Measurements from ENCODE around the gene DCK. TPM values are rescaled to one million over a fixed set of nuclear protein-coding genes. Genes with fewer than 3 reads are reported as not detected.
"Not testable (repeated sequence)": the region's sequence is repeated elsewhere in the genome, so short reads cannot be mapped to it uniquely, and the experiment has no call there.

Gene DCK
- total RNA-seq, 2 experiments from 2014 or later = 90.1 to 146 TPM

GRCh38 chr4:70996018-70996360, 2.5 kb downstream of the DCK start:
- intact Hi-C loops (cut with micrococcal nuclease; ENCODE audit: unreplicated experiment) = loop anchor here (2.0 to 5.0 kb wide), 3 partner anchors 15 to 334 kb away; no protein-coding TSS in a partner anchor
- peaks cover 72% of the 10 kb centered on the region for H3K36me3 ChIP-seq (ENCODE audit: insufficient read depth, low read length)
- ChIA-PET CTCF (ENCODE audit: unreplicated experiment) (interaction anchor here (0.6 to 2.3 kb wide), 3 partner anchors 8 to 319 kb away, joined by 3 to 12 read pairs (median 5); no protein-coding TSS in a partner anchor), POLR2A (interaction anchor here (0.6 to 6.1 kb wide), 15 partner anchors 10 to 333 kb away, joined by 3 to 108 read pairs (median 5); partner anchors contain the start of genes JCHAIN and UTP3)
- H3K4me3 ChIP-seq (ENCODE audit: low read depth, low read length, poor library complexity, severe bottlenecking) = peak overlapping the region; percentile 92
- no peaks in the 10 kb centered on the region for H3K9me2 ChIP-seq (ENCODE audit: insufficient read depth, low read length)
- DNase-seq (ENCODE audit: low spot score) = peak; percentile 49
- H3K27ac ChIP-seq (ENCODE audit: low read depth, low read length, poor library complexity, severe bottlenecking) = peak overlapping the region; percentile 94
- peaks cover 90% of the 10 kb centered on the region for H3K79me2 ChIP-seq (ENCODE audit: insufficient read depth, low read depth, low read length)
- H3K4me2 ChIP-seq (ENCODE audit: low read length) = peak overlapping the region; percentile 91
- H3K9me3 ChIP-seq (ENCODE audit: low read length) = peaks cover 8% of the 10 kb centered on the region; the same call in 1 of the 2 replicates
- H2AFZ ChIP-seq (ENCODE audit: low read length) = no peak overlapping the region
- H4K20me1 ChIP-seq (ENCODE audit: insufficient read depth, low read length) = peaks cover 15% of the 10 kb centered on the region
- no TSS peak for BruUV-seq (replicated peaks)
- peaks cover 40% of the 10 kb centered on the region for H3K4me1 ChIP-seq (ENCODE audit: insufficient read depth, low read length, poor library complexity, severe bottlenecking)
- TF ChIP-seq EZH2phosphoT487 (IDR thresholded peaks at IDR 0.05; ENCODE audit: borderline replicate concordance, low read depth, low read length) (no peak), CTCF (conservative IDR thresholded peaks at IDR 0.05; ENCODE audit: low read length) (no peak)

- peak overlapping the region; percentile 92 for H3K4me3 ChIP-seq (ENCODE audit: low read depth, low read length, poor library complexity, severe bottlenecking)
- ChIA-PET CTCF (ENCODE audit: unreplicated experiment) (interaction anchor here (0.9 to 2.3 kb wide), 2 partner anchors 12 to 53 kb away, joined by 3 to 12 read pairs; no protein-coding TSS in a partner anchor), POLR2A (interaction anchor here (0.7 to 6.1 kb wide), 16 partner anchors 10 to 336 kb away, joined by 3 to 108 read pairs (median 5); partner anchors contain the start of genes JCHAIN and MOB1B)
- no peak overlapping the region for H2AFZ ChIP-seq (ENCODE audit: low read length)
- H3K79me2 ChIP-seq (ENCODE audit: insufficient read depth, low read depth, low read length) = peaks cover 97% of the 10 kb centered on the region
- BruUV-seq (replicated peaks) = no TSS peak
- H3K4me2 ChIP-seq (ENCODE audit: low read length) = peak overlapping the region; percentile 91
- H3K9me3 ChIP-seq (ENCODE audit: low read length) = peaks cover 12% of the 10 kb centered on the region; the same call in 1 of the 2 replicates
- peaks cover 41% of the 10 kb centered on the region for H3K4me1 ChIP-seq (ENCODE audit: insufficient read depth, low read length, poor library complexity, severe bottlenecking)
- H3K9me2 ChIP-seq (ENCODE audit: insufficient read depth, low read length) = no peaks in the 10 kb centered on the region
- peaks cover 15% of the 10 kb centered on the region for H4K20me1 ChIP-seq (ENCODE audit: insufficient read depth, low read length)
- DNase-seq (ENCODE audit: low spot score) = peak; percentile 31
- H3K36me3 ChIP-seq (ENCODE audit: insufficient read depth, low read length) = peaks cover 82% of the 10 kb centered on the region
- H3K27ac ChIP-seq (ENCODE audit: low read depth, low read length, poor library complexity, severe bottlenecking) = peak overlapping the region; percentile 94
- no peak for TF ChIP-seq CTCF (conservative IDR thresholded peaks at IDR 0.05; ENCODE audit: low read length)
- no peak for TF ChIP-seq EZH2phosphoT487 (IDR thresholded peaks at IDR 0.05; ENCODE audit: borderline replicate concordance, low read depth, low read length)
- intact Hi-C loops (cut with micrococcal nuclease; ENCODE audit: unreplicated experiment) = loop anchor here (1.0 to 5.0 kb wide), 4 partner anchors 9 to 335 kb away; no protein-coding TSS in a partner anchor
Measured at GRCh38 chr4:70997036-70997435, 3.6 kb downstream of the DCK start.

GRCh38 chr4:70997546-70997945, 4.1 kb downstream of the DCK start:
- no peak for DNase-seq (ENCODE audit: low spot score)
- H3K27ac ChIP-seq (ENCODE audit: low read depth, low read length, poor library complexity, severe bottlenecking) = peak overlapping the region; percentile 94
- peaks cover 12% of the 10 kb centered on the region; the same call in 1 of the 2 replicates for H3K9me3 ChIP-seq (ENCODE audit: low read length)
- H3K4me3 ChIP-seq (ENCODE audit: low read depth, low read length, poor library complexity, severe bottlenecking) = peak overlapping the region; percentile 92
- CTCF ChIA-PET (ENCODE audit: unreplicated experiment) = interaction anchor here (2.3 kb wide), 1 partner anchor 12 kb away, joined by 12 read pairs; no protein-coding TSS in a partner anchor
- no peak overlapping the region for H2AFZ ChIP-seq (ENCODE audit: low read length)
- POLR2A ChIA-PET = interaction anchor here (0.8 to 6.1 kb wide), 8 partner anchors 9 to 331 kb away, joined by 3 to 108 read pairs (median 6); partner anchors contain the start of genes JCHAIN and MOB1B
- no peaks in the 10 kb centered on the region for H3K9me2 ChIP-seq (ENCODE audit: insufficient read depth, low read length)
- TF ChIP-seq EZH2phosphoT487 (IDR thresholded peaks at IDR 0.05; ENCODE audit: borderline replicate concordance, low read depth, low read length) (no peak), CTCF (conservative IDR thresholded peaks at IDR 0.05; ENCODE audit: low read length) (no peak)
- H3K4me1 ChIP-seq (ENCODE audit: insufficient read depth, low read length, poor library complexity, severe bottlenecking) = peaks cover 41% of the 10 kb centered on the region
- intact Hi-C loops (cut with micrococcal nuclease; ENCODE audit: unreplicated experiment) = loop anchor here (1.0 to 5.0 kb wide), 4 partner anchors 9 to 335 kb away; no protein-coding TSS in a partner anchor
- H3K79me2 ChIP-seq (ENCODE audit: insufficient read depth, low read depth, low read length) = peaks cover 97% of the 10 kb centered on the region
- H3K36me3 ChIP-seq (ENCODE audit: insufficient read depth, low read length) = peaks cover 85% of the 10 kb centered on the region
- H3K4me2 ChIP-seq (ENCODE audit: low read length) = peak overlapping the region; percentile 91
- peaks cover 15% of the 10 kb centered on the region for H4K20me1 ChIP-seq (ENCODE audit: insufficient read depth, low read length)
- BruUV-seq (replicated peaks) = no TSS peak

GRCh38 chr4:70999639-71000038, 6.2 kb downstream of the DCK start:
- H3K9me2 ChIP-seq (ENCODE audit: insufficient read depth, low read length); BruUV-seq (replicated peaks); H3K4me2 ChIP-seq (ENCODE audit: low read length); H3K4me3 ChIP-seq (ENCODE audit: low read depth, low read length, poor library complexity, severe bottlenecking); CTCF ChIA-PET (ENCODE audit: unreplicated experiment); H3K27ac ChIP-seq (ENCODE audit: low read depth, low read length, poor library complexity, severe bottlenecking); DNase-seq (ENCODE audit: low spot score); H2AFZ ChIP-seq (ENCODE audit: low read length); POLR2A ChIA-PET: not testable (repeated sequence)
- intact Hi-C loops (cut with micrococcal nuclease; ENCODE audit: unreplicated experiment) = loop anchor here (5.0 kb wide), 2 partner anchors 247 to 337 kb away; no protein-coding TSS in a partner anchor
- H3K9me3 ChIP-seq (ENCODE audit: low read length) = peaks cover 12% of the 10 kb centered on the region; the same call in 1 of the 2 replicates
- H3K4me1 ChIP-seq (ENCODE audit: insufficient read depth, low read length, poor library complexity, severe bottlenecking) = peaks cover 60% of the 10 kb centered on the region
- peaks cover 22% of the 10 kb centered on the region for H4K20me1 ChIP-seq (ENCODE audit: insufficient read depth, low read length)
- peaks cover 91% of the 10 kb centered on the region for H3K36me3 ChIP-seq (ENCODE audit: insufficient read depth, low read length)
- peaks cover 100% of the 10 kb centered on the region for H3K79me2 ChIP-seq (ENCODE audit: insufficient read depth, low read depth, low read length)
